ENCODE measurements around the gene TNFAIP1.

- TF ChIP-seq CTCF (optimal IDR thresholded peaks at IDR 0.05 in 1 of 3, IDR thresholded peaks at IDR 0.05 in 1 of 3, conservative IDR thresholded peaks at IDR 0.05 in 1 of 3; ENCODE audit: extremely low read depth in 1 of 3, insufficient read depth in 2 of 3, low read length in 3 of 3): no peak
- no peak for TF ChIP-seq EZH2 (IDR thresholded peaks at IDR 0.05; ENCODE audit: low read length)
Measured at GRCh38 chr17:28395426-28395825, 59.9 kb downstream of the TNFAIP1 start.
